Trophoblast cell (in vitro differentiated cells and primary cell): Measurements from ENCODE around the gene ARHGAP31.
"Not testable (repeated sequence)": the region's sequence is repeated elsewhere in the genome, so short reads cannot be mapped to it uniquely, and the experiment has no call there.

Experiments used
- DNase-seq, 2 donors: peaks; one replicate each; pipeline ENCODE4 v3.0.0-alpha.2; 2016
- H2AFZ ChIP-seq: 2 replicates; pipeline ENCODE4 v1.6.1; 2013; ENCODE audit warnings: low read length, moderate library complexity, mild to moderate bottlenecking; ENCODE audit not compliant: insufficient read depth, poor library complexity
- H2AK5ac ChIP-seq: 2 replicates; pipeline ENCODE4 v1.6.1; 2013; ENCODE audit warnings: mild to moderate bottlenecking, low read length
- H2BK120ac ChIP-seq: 2 replicates; pipeline ENCODE4 v1.6.1; 2013; ENCODE audit warnings: low read length, mild to moderate bottlenecking, moderate library complexity; ENCODE audit not compliant: insufficient read depth, poor library complexity
- H2BK12ac ChIP-seq: 2 replicates; pipeline ENCODE4 v1.6.1; 2013; ENCODE audit warnings: mild to moderate bottlenecking, low read length, moderate library complexity
- H2BK5ac ChIP-seq: 2 replicates; pipeline ENCODE4 v1.6.1; 2013; ENCODE audit warnings: low read length, low read depth, moderate library complexity, mild to moderate bottlenecking; ENCODE audit not compliant: poor library complexity
- H3K14ac ChIP-seq: 2 replicates; pipeline ENCODE4 v1.6.1; 2013; ENCODE audit warnings: mild to moderate bottlenecking, low read length
- H3K18ac ChIP-seq: 2 replicates; pipeline ENCODE4 v1.6.1; 2013; ENCODE audit warnings: mild to moderate bottlenecking, low read length
- H3K23ac ChIP-seq: 2 replicates; pipeline ENCODE4 v1.6.1; 2013; ENCODE audit warnings: low read length
- H3K27ac ChIP-seq: 2 replicates; pipeline ENCODE4 v1.5.1; 2013; ENCODE audit warnings: low read depth, mild to moderate bottlenecking, inconsistent platforms, low read length, moderate library complexity
- H3K27me3 ChIP-seq: 2 replicates; pipeline ENCODE4 v1.6.1; 2013; ENCODE audit warnings: inconsistent platforms, mild to moderate bottlenecking, low read length, moderate library complexity; ENCODE audit not compliant: insufficient read depth
- H3K36me3 ChIP-seq, 2 experiments: 1 replicate in 1 of 2; 2 replicates in 1 of 2; pipeline ENCODE4 v1.6.1; 2013; ENCODE audit warnings: low read length in 2 of 2, mild to moderate bottlenecking in 2 of 2, moderate library complexity in 1 of 2; ENCODE audit not compliant: insufficient read depth in 2 of 2, control insufficient read depth in 1 of 2
- H3K4ac ChIP-seq: 2 replicates; pipeline ENCODE4 v1.6.1; 2013; ENCODE audit warnings: low read depth, mild to moderate bottlenecking, low read length, moderate library complexity
- H3K4me1 ChIP-seq, 2 experiments: 1 replicate in 1 of 2; 2 replicates in 1 of 2; pipeline ENCODE4 v1.6.1; 2013; ENCODE audit warnings: low read length in 2 of 2, mild to moderate bottlenecking in 2 of 2, moderate library complexity in 1 of 2; ENCODE audit not compliant: insufficient read depth in 2 of 2, control insufficient read depth in 1 of 2
- H3K4me2 ChIP-seq: 2 replicates; pipeline ENCODE4 v1.6.1; 2013; ENCODE audit warnings: inconsistent platforms, mild to moderate bottlenecking, low read length, moderate library complexity
- H3K4me3 ChIP-seq: 2 replicates; pipeline ENCODE4 v1.5.1; 2013; ENCODE audit warnings: mild to moderate bottlenecking, low read depth, low read length, inconsistent platforms
- H3K79me1 ChIP-seq: one replicate; pipeline ENCODE4 v1.6.1; 2013; ENCODE audit warnings: low read length
- H3K79me2 ChIP-seq: 2 replicates; pipeline ENCODE4 v1.6.1; 2013; ENCODE audit warnings: low read length, mild to moderate bottlenecking; ENCODE audit not compliant: control insufficient read depth, insufficient read depth, poor library complexity
- H3K9ac ChIP-seq: 2 replicates; pipeline ENCODE4 v1.6.1; 2013; ENCODE audit warnings: mild to moderate bottlenecking, low read length
- H3K9me3 ChIP-seq: 2 replicates; pipeline ENCODE4 v1.6.1; 2013; ENCODE audit warnings: low read depth, mild to moderate bottlenecking, control low read depth, inconsistent platforms, low read length; ENCODE audit not compliant: insufficient read depth
- H4K12ac ChIP-seq: 2 replicates; pipeline ENCODE4 v1.6.1; 2013; ENCODE audit warnings: low read depth, mild to moderate bottlenecking, low read length, moderate library complexity
- H4K8ac ChIP-seq: 2 replicates; pipeline ENCODE4 v1.6.1; 2013; ENCODE audit warnings: low read depth, mild to moderate bottlenecking, low read length, moderate library complexity
- H4K91ac ChIP-seq: one replicate; pipeline ENCODE4 v1.6.1; 2013; ENCODE audit warnings: low read depth, mild to moderate bottlenecking, low read length, moderate library complexity
- WGBS: extraction: QIAGEN DNeasy Blood & Tissue Kit; methylation state at CpG from one replicate; pipeline ENCODE4 v1.1.7; 2013; ENCODE audit warnings: missing lambda C conversion rate; ENCODE audit not compliant: insufficient read length, insufficient coverage; ENCODE audit errors: extremely low coverage; 5-methylcytosine and 5-hydroxymethylcytosine counted together

ARHGAP31 gene

DNA sequence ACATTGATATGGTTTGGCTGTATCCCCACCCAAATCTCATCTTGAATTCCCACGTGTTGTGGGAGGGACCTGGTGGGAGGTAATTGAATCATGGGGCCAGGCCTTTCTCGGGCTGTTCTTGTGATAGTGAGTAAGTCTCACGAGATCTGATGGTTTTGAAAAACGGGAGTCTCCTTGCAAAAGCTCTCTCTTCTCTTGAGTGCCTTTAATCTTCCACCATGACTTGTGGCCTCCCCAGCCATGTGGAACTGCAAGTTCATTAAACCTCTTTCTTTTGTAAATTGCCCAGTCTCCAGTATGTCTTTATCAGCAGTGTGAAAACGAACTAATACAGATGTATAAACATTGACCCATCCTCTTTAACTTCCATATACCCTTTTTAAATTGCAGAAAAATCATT, 26.6 kb downstream of the ARHGAP31 start:
- H3K4me3 ChIP-seq, H2BK12ac ChIP-seq, H3K4me2 ChIP-seq, H2AK5ac ChIP-seq, H3K27ac ChIP-seq, H4K8ac ChIP-seq, H3K23ac ChIP-seq, H3K9ac ChIP-seq, H3K9me3 ChIP-seq, H3K27me3 ChIP-seq, H3K14ac ChIP-seq, H3K18ac ChIP-seq, H4K91ac ChIP-seq, H2AFZ ChIP-seq, H3K4ac ChIP-seq, H4K12ac ChIP-seq, H2BK5ac ChIP-seq, H3K36me3 ChIP-seq, H2BK120ac ChIP-seq: not testable (repeated sequence)
- H3K4me1 ChIP-seq: peaks cover 19 to 22% of the 10 kb centered on the region in 2 experiments
- peaks cover 25% of the 10 kb centered on the region for H3K79me1 ChIP-seq
- peaks cover 13% of the 10 kb centered on the region for H3K79me2 ChIP-seq
- WGBS: no CpG with 5 or more reads among the region's 5 CpGs
- DNase-seq: peak in 1 of 2 donors; percentile 57

GRCh38 chr3:119322021-119322834, 28.0 kb downstream of the ARHGAP31 start:
- Histone ChIP-seq H3K36me3 (peaks cover 0 to 2% of the 10 kb centered on the region in 2 experiments), H3K18ac (peak overlapping the region; percentile 100), H3K79me2 (peaks cover 15% of the 10 kb centered on the region), H3K4me3 (peak overlapping the region; percentile 69), H2AFZ (peak overlapping the region; percentile 95), H2AK5ac (peak overlapping the region; percentile 94), H3K4ac (peak overlapping the region; percentile 96), H3K27me3 (no peaks in the 10 kb centered on the region), H3K4me1 (peaks cover 25 to 28% of the 10 kb centered on the region in 2 experiments), H3K9me3 (no peaks in the 10 kb centered on the region), H2BK12ac (peak overlapping the region; percentile 37), H3K79me1 (peaks cover 23% of the 10 kb centered on the region), H3K9ac (peak overlapping the region; percentile 74), H3K4me2 (peak overlapping the region; percentile 64), H2BK120ac (peak overlapping the region; percentile 95), H4K91ac (peak overlapping the region; percentile 99), H3K27ac (peak overlapping the region; percentile 98), H3K23ac (no peak overlapping the region), H4K8ac (peak overlapping the region; percentile 98), H4K12ac (peak overlapping the region; percentile 91), H3K14ac (peak overlapping the region; percentile 95), H2BK5ac (peak overlapping the region; percentile 96)
- no CpG with 5 or more reads among the region's 26 CpGs for WGBS
- peak in 1 of 2 donors; percentile 36 for DNase-seq

GRCh38 chr3:119322835-119323722, 28.9 kb downstream of the ARHGAP31 start:
- no CpG with 5 or more reads among the region's 71 CpGs for WGBS
- peaks cover 15% of the 10 kb centered on the region for H3K79me2 ChIP-seq
- H3K4me2 ChIP-seq: peak overlapping the region; percentile 64

GRCh38 chr3:119323723-119324085, 29.5 kb downstream of the ARHGAP31 start:
- peak overlapping the region; percentile 26 for H2AFZ ChIP-seq
- H2BK120ac ChIP-seq: peak overlapping the region; percentile 95
- peaks cover 22% of the 10 kb centered on the region for H3K79me1 ChIP-seq
- H2BK12ac ChIP-seq: peak overlapping the region; percentile 96
- H4K91ac ChIP-seq: peak overlapping the region; percentile 99
- H3K18ac ChIP-seq: peak overlapping the region; percentile 88
- no peaks in the 10 kb centered on the region for H3K27me3 ChIP-seq
- peak overlapping the region; percentile 96 for H2BK5ac ChIP-seq
- H4K8ac ChIP-seq: peak overlapping the region; percentile 98
- H3K4me2 ChIP-seq: peak overlapping the region; percentile 64
- no CpG with 5 or more reads among the region's 8 CpGs for WGBS
- H3K4me3 ChIP-seq: no peak overlapping the region
- peaks cover 15% of the 10 kb centered on the region for H3K79me2 ChIP-seq
- peak overlapping the region; percentile 98 for H3K27ac ChIP-seq
- H4K12ac ChIP-seq: no peak overlapping the region
- no peak for DNase-seq
- peak overlapping the region; percentile 68 for H2AK5ac ChIP-seq
- no peaks in the 10 kb centered on the region for H3K9me3 ChIP-seq
- H3K9ac ChIP-seq: no peak overlapping the region
- peak overlapping the region; percentile 95 for H3K14ac ChIP-seq
- H3K4ac ChIP-seq: peak overlapping the region; percentile 8
- H3K23ac ChIP-seq: no peak overlapping the region
- H3K36me3 ChIP-seq: peaks cover 0 to 2% of the 10 kb centered on the region in 2 experiments
- peaks cover 25 to 28% of the 10 kb centered on the region in 2 experiments for H3K4me1 ChIP-seq

More at GRCh38 chr3:119322835-119323722, 28.9 kb downstream of the ARHGAP31 start:
- H3K27me3 ChIP-seq: no peaks in the 10 kb centered on the region
- H2BK120ac ChIP-seq: peak overlapping the region; percentile 95
- peak overlapping the region; percentile 98 for H4K8ac ChIP-seq
- H3K14ac ChIP-seq: peak overlapping the region; percentile 95
- peaks cover 22% of the 10 kb centered on the region for H3K79me1 ChIP-seq
- peak overlapping the region; percentile 96 for H2BK5ac ChIP-seq
- H3K18ac ChIP-seq: peak overlapping the region; percentile 100
- peak; percentile 97 for DNase-seq
- no peak overlapping the region for H3K23ac ChIP-seq
- H3K36me3 ChIP-seq: peaks cover 0 to 2% of the 10 kb centered on the region in 2 experiments
- peak overlapping the region; percentile 96 for H2BK12ac ChIP-seq
- peak overlapping the region; percentile 69 for H3K4me3 ChIP-seq
- peak overlapping the region; percentile 94 for H2AK5ac ChIP-seq
- peak overlapping the region; percentile 98 for H3K27ac ChIP-seq
- H3K4me1 ChIP-seq: peaks cover 25 to 28% of the 10 kb centered on the region in 2 experiments
- peak overlapping the region; percentile 99 for H4K91ac ChIP-seq
- peak overlapping the region; percentile 74 for H3K9ac ChIP-seq
- peak overlapping the region; percentile 95 for H2AFZ ChIP-seq
- peak overlapping the region; percentile 91 for H4K12ac ChIP-seq
- H3K4ac ChIP-seq: peak overlapping the region; percentile 96
- no peaks in the 10 kb centered on the region for H3K9me3 ChIP-seq
